ENCODE measurements around the gene LETMD1.

DNA sequence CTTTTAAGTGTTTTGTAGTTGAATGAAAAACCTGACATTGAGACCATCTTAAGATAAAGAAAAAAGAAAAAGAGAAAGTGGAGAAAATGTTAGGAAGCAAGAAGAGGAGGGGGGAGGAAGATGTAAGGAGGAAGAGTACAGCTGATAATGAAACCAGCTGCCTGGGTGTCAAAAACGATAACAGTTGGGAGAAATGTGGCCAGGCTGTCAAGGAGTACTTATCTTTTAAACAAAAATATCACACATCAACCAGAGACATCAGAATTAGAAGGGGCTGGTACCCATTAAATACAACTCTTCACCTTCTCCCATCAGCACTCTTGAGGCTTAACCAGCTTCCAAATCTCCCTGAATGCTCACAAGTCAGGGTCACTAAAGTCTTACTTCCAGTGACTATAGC is 26.4 kb upstream of the LETMD1 start:
- no peak for TF ChIP-seq CTCF (conservative IDR thresholded peaks at IDR 0.05; ENCODE audit: low read depth, low read length)
- TF ChIP-seq POLR2A (IDR thresholded peaks at IDR 0.05; ENCODE audit: low read depth, low read length): no peak
- TF ChIP-seq, protein P1, sequence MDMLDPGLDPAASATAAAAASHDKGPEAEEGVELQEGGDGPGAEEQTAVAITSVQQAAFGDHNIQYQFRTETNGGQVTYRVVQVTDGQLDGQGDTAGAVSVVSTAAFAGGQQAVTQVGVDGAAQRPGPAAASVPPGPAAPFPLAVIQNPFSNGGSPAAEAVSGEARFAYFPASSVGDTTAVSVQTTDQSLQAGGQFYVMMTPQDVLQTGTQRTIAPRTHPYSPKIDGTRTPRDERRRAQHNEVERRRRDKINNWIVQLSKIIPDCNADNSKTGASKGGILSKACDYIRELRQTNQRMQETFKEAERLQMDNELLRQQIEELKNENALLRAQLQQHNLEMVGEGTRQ (IDR thresholded peaks at IDR 0.05; ENCODE audit: low read depth, low read length): no peak
- no peak for TF ChIP-seq ELK1 (IDR thresholded peaks at IDR 0.05; ENCODE audit: borderline replicate concordance, low read depth, low read length)
- no peak for TF ChIP-seq FOS (IDR thresholded peaks at IDR 0.05; ENCODE audit: low read depth, low read length)
- no peak for TF ChIP-seq MAZ (IDR thresholded peaks at IDR 0.05; ENCODE audit: borderline replicate concordance, low read depth, low read length)
- TF ChIP-seq MXI1 (IDR thresholded peaks at IDR 0.05; ENCODE audit: borderline replicate concordance, low read depth, low read length): no peak
- TF ChIP-seq CEBPB (IDR thresholded peaks at IDR 0.05; ENCODE audit: low read depth, low read length): no peak
- TF ChIP-seq RAD21 (IDR thresholded peaks at IDR 0.05; ENCODE audit: low read length): no peak

Data from IMR-90 (cell line).